ENCODE data around the gene FER1L5.

DNA sequence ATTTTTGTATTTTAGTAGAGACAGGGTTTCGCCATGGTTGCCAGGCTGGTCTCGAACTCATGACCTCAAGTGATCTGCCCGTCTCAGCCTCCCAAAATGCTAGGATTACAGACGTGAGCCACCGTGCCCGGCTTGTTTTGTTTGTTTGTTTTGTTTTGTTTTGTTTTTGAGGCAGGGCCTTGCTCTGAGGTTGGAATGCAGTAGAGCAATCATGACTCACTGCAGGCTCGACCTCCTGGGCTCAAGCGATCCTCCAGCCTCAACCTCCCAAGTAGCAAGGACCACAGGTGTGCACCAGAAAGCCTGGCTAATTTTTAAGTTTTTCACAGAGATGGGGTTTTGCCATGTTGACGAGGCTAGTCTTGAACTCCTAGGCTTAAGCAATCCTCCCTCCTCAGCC lies 109.2 kb downstream of the FER1L5 start:
- TF ChIP-seq CTCF (conservative IDR thresholded peaks at IDR 0.05 in 1 of 2, IDR thresholded peaks at IDR 0.05 in 1 of 2; ENCODE audit: extremely low read depth in 1 of 2, insufficient read depth in 1 of 2, low read depth in 1 of 2, low read length in 2 of 2) (no peak), EZH2 (IDR thresholded peaks at IDR 0.05; ENCODE audit: borderline replicate concordance, low read length) (no peak)

All from mammary epithelial cell (primary cell).